HepG2 (cell line): Measurements from ENCODE around the gene SUPV3L1. TPM values are rescaled to one million over a fixed set of nuclear protein-coding genes. Genes with fewer than 3 reads are reported as not detected.

Source experiments
- ATAC-seq: fragments of 200-7000 bp; cut with Tn5 transposase; 3 replicates; pipeline ENCODE4 v1.9.1; 2020; ENCODE audit warnings: mild to moderate bottlenecking, moderate library complexity
- BruUV-seq: library from RNA; stranded (reverse); fragments of 400-500 nt; replicated peaks from 2 replicates; lab custom pipeline; 2021; lab: Mats Ljungman, UMichigan
- CTCF ChIA-PET: fragments of 300-600 bp; formaldehyde crosslinking; extraction: SDS; loops from one replicate; lab custom pipeline; 2021; ENCODE audit warnings: low total read pairs, inconsistent platforms, low intra/inter-chr PET ratio; lab: Yijun Ruan, JAX
- POLR2A ChIA-PET: fragments of 350-600 bp; sonication (Branson Sonifier 250); formaldehyde crosslinking; loops from one replicate; lab custom pipeline; 2020; ENCODE audit warnings: antibody characterized with exemption, inconsistent platforms; lab: Yijun Ruan, JAX
- DNase-seq: peaks from one replicate; pipeline ENCODE4 v3.0.0-alpha.2; 2015; ENCODE audit warnings: low spot score
- FAIRE-seq: peaks from 3 replicates; lab custom pipeline; 2011; peaks lifted over from hg19 to GRCh38; lab: Jason Lieb, UNC
- H2AFZ ChIP-seq: one replicate; pipeline ENCODE4 v1.6.1; 2011; ENCODE audit warnings: low read length, inconsistent platforms
- H3K27ac ChIP-seq: fragments of 300-600 bp; 3 replicates; pipeline ENCODE4 v1.8.0; 2011; ENCODE audit warnings: mixed run types, mild to moderate bottlenecking, mixed read lengths, low read length, inconsistent platforms; ENCODE audit not compliant: insufficient read depth; ENCODE audit errors: extremely low read length
- H3K27me3 ChIP-seq, 2 experiments: fragments of 200-600 bp in 1 of 2; 2 replicates in 1 of 2; 3 replicates in 1 of 2; pipeline versions ENCODE4 v1.6.0 to v1.8.0; 2011; ENCODE audit warnings: low read length in 2 of 2, mild to moderate bottlenecking in 2 of 2, moderate library complexity in 2 of 2, inconsistent platforms in 1 of 2; ENCODE audit not compliant: insufficient read depth in 2 of 2, control insufficient read depth in 1 of 2
- H3K36me3 ChIP-seq, 2 experiments: fragments of 200-600 bp in 1 of 2; replicated peaks in 1 of 2; 2 replicates in 1 of 2; 3 replicates in 1 of 2; pipeline versions ENCODE4 v1.5.1 to v1.8.0; 2011; ENCODE audit warnings: low read length in 2 of 2, inconsistent platforms in 1 of 2; ENCODE audit not compliant: insufficient read depth in 2 of 2, control insufficient read depth in 1 of 2
- H3K4me1 ChIP-seq: 2 replicates; pipeline ENCODE4 v1.5.1; 2012; ENCODE audit warnings: low read length, inconsistent platforms; ENCODE audit not compliant: insufficient read depth
- H3K4me2 ChIP-seq: 2 replicates; pipeline ENCODE4 v1.6.0; 2011; ENCODE audit warnings: low read depth, low read length, inconsistent platforms
- H3K4me3 ChIP-seq, 3 experiments: fragments of 200-600 bp in 1 of 3; sonication (generic), shearing (Covaris generic) in 1 of 3; replicated peaks in 1 of 3; 2 replicates each; pipeline ENCODE4 v1.5.1; 2011 to 2016; ENCODE audit warnings: low read length in 3 of 3, inconsistent platforms in 2 of 3, low read depth in 2 of 3, mild to moderate bottlenecking in 2 of 3, control low read depth in 1 of 3, mixed read lengths in 1 of 3; ENCODE audit not compliant: insufficient read depth in 1 of 3
- H3K79me2 ChIP-seq: one replicate; pipeline ENCODE4 v1.6.1; 2011; ENCODE audit warnings: low read length, inconsistent platforms; ENCODE audit not compliant: insufficient read depth
- H3K9ac ChIP-seq: 2 replicates; pipeline ENCODE4 v1.6.0; 2011; ENCODE audit warnings: mild to moderate bottlenecking, low read depth, low read length, inconsistent platforms; ENCODE audit not compliant: insufficient read depth
- H3K9me3 ChIP-seq: 2 replicates; pipeline ENCODE4 v1.5.1; 2012; ENCODE audit warnings: mild to moderate bottlenecking, low read length
- H4K20me1 ChIP-seq: 2 replicates; pipeline ENCODE4 v1.6.0; 2011; ENCODE audit warnings: inconsistent platforms, mild to moderate bottlenecking, low read length, moderate library complexity; ENCODE audit not compliant: insufficient read depth
- IKZF4 ChIP-seq: sonication (generic); formaldehyde crosslinking; IDR thresholded peaks from 2 replicates; pipeline ENCODE4 v1.5.1; 2020; ENCODE audit warnings: borderline replicate concordance, mild to moderate bottlenecking, low read depth, missing genetic modification reagents; ENCODE audit errors: not compliant biosample characterization
- MATR3 ChIP-seq: sonication (generic); formaldehyde crosslinking; IDR thresholded peaks from 2 replicates; pipeline ENCODE4 v1.4.0; 2020; ENCODE audit warnings: missing genetic modification reagents
- NFATC3 ChIP-seq: sonication (generic); formaldehyde crosslinking; IDR thresholded peaks from 2 replicates; pipeline ENCODE4 v1.5.1; 2020; ENCODE audit warnings: mild to moderate bottlenecking, missing genetic modification reagents
- POLR2G ChIP-seq: fragments of 200-400 bp; formaldehyde crosslinking; IDR thresholded peaks from 2 replicates; pipeline ENCODE4 v1.6.1; 2018; ENCODE audit warnings: mild to moderate bottlenecking, low read depth, low read length, moderate library complexity
- RELA ChIP-seq: sonication (generic); formaldehyde crosslinking; IDR thresholded peaks from 2 replicates; pipeline ENCODE4 v1.4.0; 2020; ENCODE audit warnings: missing genetic modification reagents
- RXRB ChIP-seq: IDR thresholded peaks from 2 replicates; pipeline ENCODE4 v1.6.1; 2016; ENCODE audit warnings: borderline replicate concordance, missing genetic modification reagents, missing compliant biosample characterization
- SRSF9 ChIP-seq: fragments of 200-400 bp; formaldehyde crosslinking; IDR thresholded peaks from 2 replicates; pipeline ENCODE4 v1.6.1; 2018; ENCODE audit warnings: borderline replicate concordance, mild to moderate bottlenecking, low read depth, low read length; ENCODE audit not compliant: insufficient read depth, poor library complexity, severe bottlenecking
- U2AF2 ChIP-seq: fragments of 200-400 bp; formaldehyde crosslinking; IDR thresholded peaks from 2 replicates; pipeline ENCODE4 v1.6.1; 2017; ENCODE audit warnings: low read depth, mild to moderate bottlenecking, low read length
- WIZ ChIP-seq: sonication (generic); formaldehyde crosslinking; IDR thresholded peaks from 2 replicates; pipeline ENCODE4 v1.5.1; 2020; ENCODE audit warnings: mild to moderate bottlenecking, missing genetic modification reagents
- ZC3H13 ChIP-seq: sonication (generic); formaldehyde crosslinking; IDR thresholded peaks from 2 replicates; pipeline ENCODE4 v1.8.1; 2023; ENCODE audit warnings: mild to moderate bottlenecking, missing genetic modification reagents, moderate library complexity
- ZNF136 ChIP-seq: sonication (generic); formaldehyde crosslinking; IDR thresholded peaks from 2 replicates; pipeline ENCODE4 v1.8.1; 2022; ENCODE audit warnings: low read depth, mild to moderate bottlenecking, moderate library complexity, missing genetic modification reagents
- ZNF225 ChIP-seq: sonication (generic); formaldehyde crosslinking; IDR thresholded peaks from 2 replicates; pipeline ENCODE4 v1.4.0; 2020; ENCODE audit warnings: mild to moderate bottlenecking, missing genetic modification reagents
- ZNF235 ChIP-seq: sonication (generic); formaldehyde crosslinking; IDR thresholded peaks from 2 replicates; pipeline ENCODE4 v1.8.1; 2023; ENCODE audit warnings: mild to moderate bottlenecking, missing genetic modification reagents, borderline replicate concordance
- ZNF576 ChIP-seq: sonication (generic); formaldehyde crosslinking; IDR thresholded peaks from 2 replicates; pipeline ENCODE4 v1.4.0; 2020; ENCODE audit warnings: mild to moderate bottlenecking, missing genetic modification reagents
- ZNF766 ChIP-seq: sonication (generic); formaldehyde crosslinking; IDR thresholded peaks from 2 replicates; pipeline ENCODE4 v1.5.0; 2020; ENCODE audit warnings: missing genetic modification reagents, borderline replicate concordance
- WGBS: methylation state at CpG from one replicate; pipeline ENCODE4 v1.1.6; 2017; ENCODE audit warnings: low lambda C conversion rate; 5-methylcytosine and 5-hydroxymethylcytosine counted together
- in situ Hi-C: cut with HindIII; loops from 2 replicates; pipeline ENCODE4 v1.10.0; 2017; ENCODE audit warnings: low pct_unique_long_range_greater_than_20kb; ENCODE audit not compliant: extremely low pct_ligation_motif_present
- intact Hi-C: fragments of 100-400 bp; cut with micrococcal nuclease; formaldehyde crosslinking; loops from one replicate; pipeline ENCODE4 v1.10.0; 2022; ENCODE audit not compliant: unreplicated experiment
- polyA plus RNA-seq, 8 experiments: library from polyadenylated mRNA; depleted of rRNA in 3 of 8; stranded (reverse) in 7 of 8; unstranded in 1 of 8; fragments of >200 nt; fragmentation: Illumina TruSeq in 4 of 8; extraction: Trizol in 4 of 8; gene quantifications; 2 replicates each; pipeline versions ENCODE4 v1.2.1 to v1.2.3, GENCODE V29; 2011 to 2016; ENCODE audit warnings: low read depth in 4 of 8, missing spikeins in 1 of 8, mixed read lengths in 1 of 8; ENCODE audit not compliant: insufficient read depth in 1 of 8
- total RNA-seq, 5 experiments: library from RNA; depleted of rRNA; stranded (reverse); fragments of >200 nt; fragmentation: Illumina TruSeq; extraction: Trizol; gene quantifications; 2 replicates each; pipeline ENCODE4 v1.2.3, GENCODE V29; 2016; ENCODE audit warnings: low read depth in 1 of 5
- TF ChIP-seq, protein P1 (sequence below): sonication (generic); formaldehyde crosslinking; IDR thresholded peaks from 2 replicates; pipeline ENCODE4 v1.8.1; 2023; ENCODE audit warnings: mild to moderate bottlenecking, missing genetic modification reagents
- TF ChIP-seq, protein P2 (sequence below): IDR thresholded peaks from 2 replicates; pipeline ENCODE4 v1.6.1; 2012; ENCODE audit warnings: low read depth, low read length, improper control_type of control experiment
- TF ChIP-seq, protein P3 (sequence below): sonication (generic); formaldehyde crosslinking; IDR thresholded peaks from 2 replicates; pipeline ENCODE4 v1.9.0; 2021; ENCODE audit warnings: missing genetic modification reagents, borderline replicate concordance

SUPV3L1 gene
- total and polyA plus RNA-seq, 2 of the 13 experiments (the other 11 are each of a cell fraction or from before 2014, with no cell fraction given), result 28.8 to 45.7 TPM

DNA sequence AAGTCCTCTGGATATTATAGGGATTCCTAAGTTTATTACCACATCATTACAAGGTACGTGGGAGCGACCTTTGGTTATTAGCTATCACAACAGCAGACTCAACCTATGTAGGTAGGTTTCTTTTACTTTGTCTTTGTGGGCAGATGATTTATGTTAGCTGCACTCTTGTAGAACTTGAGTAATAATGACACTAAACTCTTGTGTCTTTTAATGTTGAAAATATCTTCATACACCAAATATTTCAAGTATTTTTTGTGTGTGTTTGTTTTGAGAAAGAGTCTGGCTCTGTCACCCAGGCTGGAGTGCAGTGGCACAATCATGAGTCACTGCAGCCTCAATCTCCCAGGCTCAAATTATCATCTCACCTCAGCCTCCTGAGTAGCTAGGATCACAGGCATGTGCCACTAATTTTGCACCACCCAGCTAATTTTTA lies 19.2 kb upstream of the SUPV3L1 start:
- H3K9me3 ChIP-seq, result no peaks in the 10 kb centered on the region
- H3K4me1 ChIP-seq, result no peaks in the 10 kb centered on the region
- H3K36me3 ChIP-seq, result peaks cover 3 to 37% of the 10 kb centered on the region in 2 experiments; a peak in 4 of 5 replicates
- ATAC-seq (no peak), DNase-seq (no peak), FAIRE-seq (no peak)
- TF ChIP-seq RELA (CRISPR knock-in tag) (no peak), SRSF9 (no peak), IKZF4 (CRISPR knock-in tag) (no peak), ZNF576 (CRISPR knock-in tag) (no peak), U2AF2 (no peak), ZNF766 (no peak), NFATC3 (no peak), ZNF235 (CRISPR knock-in tag) (no peak), ZNF136 (CRISPR knock-in tag) (no peak), WIZ (CRISPR knock-in tag) (no peak), MATR3 (CRISPR knock-in tag) (no peak), POLR2G (no peak), RXRB (CRISPR knock-in tag) (no peak), ZNF225 (CRISPR knock-in tag) (no peak), ZC3H13 (no peak)
- TF ChIP-seq, protein P1, sequence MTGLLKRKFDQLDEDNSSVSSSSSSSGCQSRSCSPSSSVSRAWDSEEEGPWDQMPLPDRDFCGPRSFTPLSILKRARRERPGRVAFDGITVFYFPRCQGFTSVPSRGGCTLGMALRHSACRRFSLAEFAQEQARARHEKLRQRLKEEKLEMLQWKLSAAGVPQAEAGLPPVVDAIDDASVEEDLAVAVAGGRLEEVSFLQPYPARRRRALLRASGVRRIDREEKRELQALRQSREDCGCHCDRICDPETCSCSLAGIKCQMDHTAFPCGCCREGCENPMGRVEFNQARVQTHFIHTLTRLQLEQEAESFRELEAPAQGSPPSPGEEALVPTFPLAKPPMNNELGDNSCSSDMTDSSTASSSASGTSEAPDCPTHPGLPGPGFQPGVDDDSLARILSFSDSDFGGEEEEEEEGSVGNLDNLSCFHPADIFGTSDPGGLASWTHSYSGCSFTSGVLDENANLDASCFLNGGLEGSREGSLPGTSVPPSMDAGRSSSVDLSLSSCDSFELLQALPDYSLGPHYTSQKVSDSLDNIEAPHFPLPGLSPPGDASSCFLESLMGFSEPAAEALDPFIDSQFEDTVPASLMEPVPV (CRISPR knock-in tag), result no peak
- TF ChIP-seq, protein P2, sequence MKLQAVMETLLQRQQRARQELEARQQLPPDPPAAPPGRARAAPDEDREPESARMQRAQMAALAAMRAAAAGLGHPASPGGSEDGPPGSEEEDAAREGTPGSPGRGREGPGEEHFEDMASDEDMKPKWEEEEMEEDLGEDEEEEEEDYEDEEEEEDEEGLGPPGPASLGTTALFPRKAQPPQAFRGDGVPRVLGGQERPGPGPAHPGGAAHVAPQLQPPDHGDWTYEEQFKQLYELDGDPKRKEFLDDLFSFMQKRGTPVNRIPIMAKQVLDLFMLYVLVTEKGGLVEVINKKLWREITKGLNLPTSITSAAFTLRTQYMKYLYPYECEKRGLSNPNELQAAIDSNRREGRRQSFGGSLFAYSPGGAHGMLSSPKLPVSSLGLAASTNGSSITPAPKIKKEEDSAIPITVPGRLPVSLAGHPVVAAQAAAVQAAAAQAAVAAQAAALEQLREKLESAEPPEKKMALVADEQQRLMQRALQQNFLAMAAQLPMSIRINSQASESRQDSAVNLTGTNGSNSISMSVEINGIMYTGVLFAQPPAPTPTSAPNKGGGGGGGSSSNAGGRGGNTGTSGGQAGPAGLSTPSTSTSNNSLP, result no peak
- TF ChIP-seq, protein P3, sequence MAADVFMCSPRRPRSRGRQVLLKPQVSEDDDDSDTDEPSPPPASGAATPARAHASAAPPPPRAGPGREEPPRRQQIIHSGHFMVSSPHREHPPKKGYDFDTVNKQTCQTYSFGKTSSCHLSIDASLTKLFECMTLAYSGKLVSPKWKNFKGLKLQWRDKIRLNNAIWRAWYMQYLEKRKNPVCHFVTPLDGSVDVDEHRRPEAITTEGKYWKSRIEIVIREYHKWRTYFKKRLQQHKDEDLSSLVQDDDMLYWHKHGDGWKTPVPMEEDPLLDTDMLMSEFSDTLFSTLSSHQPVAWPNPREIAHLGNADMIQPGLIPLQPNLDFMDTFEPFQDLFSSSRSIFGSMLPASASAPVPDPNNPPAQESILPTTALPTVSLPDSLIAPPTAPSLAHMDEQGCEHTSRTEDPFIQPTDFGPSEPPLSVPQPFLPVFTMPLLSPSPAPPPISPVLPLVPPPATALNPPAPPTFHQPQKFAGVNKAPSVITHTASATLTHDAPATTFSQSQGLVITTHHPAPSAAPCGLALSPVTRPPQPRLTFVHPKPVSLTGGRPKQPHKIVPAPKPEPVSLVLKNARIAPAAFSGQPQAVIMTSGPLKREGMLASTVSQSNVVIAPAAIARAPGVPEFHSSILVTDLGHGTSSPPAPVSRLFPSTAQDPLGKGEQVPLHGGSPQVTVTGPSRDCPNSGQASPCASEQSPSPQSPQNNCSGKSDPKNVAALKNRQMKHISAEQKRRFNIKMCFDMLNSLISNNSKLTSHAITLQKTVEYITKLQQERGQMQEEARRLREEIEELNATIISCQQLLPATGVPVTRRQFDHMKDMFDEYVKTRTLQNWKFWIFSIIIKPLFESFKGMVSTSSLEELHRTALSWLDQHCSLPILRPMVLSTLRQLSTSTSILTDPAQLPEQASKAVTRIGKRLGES, result no peak
- 97% methylated on average over 2 of the region's 2 CpGs for WGBS
- in situ Hi-C loops (no loop called here), intact Hi-C loops (no loop called here)
- POLR2A ChIA-PET, result no interaction called here
- no peaks in the 10 kb centered on the region for H3K79me2 ChIP-seq
- no peak overlapping the region for H3K4me2 ChIP-seq
- CTCF ChIA-PET, result no interaction called here
- no TSS peak for BruUV-seq
- H2AFZ ChIP-seq, result no peak overlapping the region
- H4K20me1 ChIP-seq, result no peaks in the 10 kb centered on the region
- no peak overlapping the region for H3K4me3 ChIP-seq
- no peak overlapping the region for H3K27ac ChIP-seq
- no peak overlapping the region for H3K9ac ChIP-seq
- H3K27me3 ChIP-seq, result no peaks in the 10 kb centered on the region
